ENCODE results near the gene CPB2. TPM values are rescaled to one million over a fixed set of nuclear protein-coding genes. Genes with fewer than 3 reads are reported as not detected.

Gene CPB2
- total RNA-seq, 1 donor from 2014 or later: not detected

- no peak for DNase-seq (ENCODE audit: low read depth)
Measured at GRCh38 chr13:46097663-46098062, 7.2 kb downstream of the CPB2 start.

- DNase-seq (ENCODE audit: low read depth): peak; percentile 53
Measured at GRCh38 chr13:46097015-46097414, 7.8 kb downstream of the CPB2 start.

- no peak for DNase-seq (ENCODE audit: low read depth)
Measured at GRCh38 chr13:46094478-46094877, 10.4 kb downstream of the CPB2 start.

- DNase-seq (ENCODE audit: low read depth): no peak
Measured at GRCh38 chr13:46088821-46089562, 15.8 kb downstream of the CPB2 start.

GRCh38 chr13:46087481-46087880 lies 17.4 kb downstream of the CPB2 start:
- no peak for DNase-seq (ENCODE audit: low read depth)

- DNase-seq (ENCODE audit: low read depth): no peak
Measured at GRCh38 chr13:46086985-46087384, 17.8 kb downstream of the CPB2 start.

GRCh38 chr13:46086421-46086922 lies 18.4 kb downstream of the CPB2 start:
- no peak for DNase-seq (ENCODE audit: low read depth)

GRCh38 chr13:46085737-46086136 lies 19.1 kb downstream of the CPB2 start:
- DNase-seq (ENCODE audit: low read depth): no peak

GRCh38 chr13:46082324-46082723 lies 22.5 kb downstream of the CPB2 start:
- DNase-seq (ENCODE audit: low read depth): no peak

- DNase-seq (ENCODE audit: low read depth): no peak
Measured at GRCh38 chr13:46079770-46080169, 25.1 kb downstream of the CPB2 start.

- DNase-seq (ENCODE audit: low read depth): no peak
Measured at GRCh38 chr13:46077265-46077664, 27.6 kb downstream of the CPB2 start.

- no peak for DNase-seq (ENCODE audit: low read depth)
Measured at GRCh38 chr13:46076827-46077226, 28.0 kb downstream of the CPB2 start.

- DNase-seq (ENCODE audit: low read depth): no peak
Measured at GRCh38 chr13:46075811-46076210, 29.0 kb downstream of the CPB2 start.

GRCh38 chr13:46071590-46072249 lies 33.1 kb downstream of the CPB2 start:
- no peak for DNase-seq (ENCODE audit: low read depth)

GRCh38 chr13:46063292-46063691 lies 41.5 kb downstream of the CPB2 start:
- no peak for DNase-seq (ENCODE audit: low read depth)

GRCh38 chr13:46062185-46062584 lies 42.6 kb downstream of the CPB2 start:
- no peak for DNase-seq (ENCODE audit: low read depth)

- DNase-seq (ENCODE audit: low read depth): no peak
Measured at GRCh38 chr13:46059405-46059804, 45.4 kb downstream of the CPB2 start.

GRCh38 chr13:46058268-46058667 lies 46.6 kb downstream of the CPB2 start:
- no peak for DNase-seq (ENCODE audit: low read depth)

GRCh38 chr13:46057256-46058015 lies 47.4 kb downstream of the CPB2 start:
- DNase-seq (ENCODE audit: low read depth): no peak

GRCh38 chr13:46053162-46054012 lies 51.4 kb downstream of the CPB2 start:
- no peak for DNase-seq (ENCODE audit: low read depth)

Data from myocyte (in vitro differentiated cells).